22Rv1 (cell line): Measurements from ENCODE around the gene ATP10B.

Source experiments
- H3K27ac ChIP-seq: fragments of 450-650 bp; 2 replicates; pipeline ENCODE4 v1.5.1; 2017
- ZFX ChIP-seq: fragments of 450-650 bp; IDR thresholded peaks from 2 replicates; pipeline ENCODE4 v1.6.1; 2017; ENCODE audit warnings: antibody characterized with exemption, borderline replicate concordance
- TF ChIP-seq, protein P1 (sequence below): fragments of 450-650 bp; IDR thresholded peaks from 2 replicates; pipeline ENCODE4 v1.5.1; 2017; ENCODE audit warnings: mild to moderate bottlenecking

ATP10B gene

DNA sequence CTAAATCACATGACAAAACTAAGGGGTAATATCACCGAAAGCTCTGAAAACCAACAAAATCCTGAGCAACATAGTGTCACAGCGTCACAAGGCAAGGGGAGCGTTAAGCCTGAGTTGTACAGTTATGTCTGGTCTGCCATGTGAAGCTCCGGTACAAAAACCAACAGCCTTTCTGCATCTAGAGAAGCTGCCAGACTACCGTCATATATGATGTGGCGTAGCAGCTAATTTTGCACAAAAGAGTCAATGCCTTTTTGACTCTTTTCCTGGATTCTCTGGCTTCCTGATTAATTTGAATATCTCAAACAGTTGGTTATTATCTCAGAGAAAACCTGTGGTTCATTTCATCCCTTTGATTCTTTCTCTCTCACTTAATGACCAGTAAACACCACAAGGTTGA is 16.0 kb upstream of the ATP10B start:
- no peak overlapping the region for H3K27ac ChIP-seq
- TF ChIP-seq ZFX: no peak
- TF ChIP-seq, protein P1, sequence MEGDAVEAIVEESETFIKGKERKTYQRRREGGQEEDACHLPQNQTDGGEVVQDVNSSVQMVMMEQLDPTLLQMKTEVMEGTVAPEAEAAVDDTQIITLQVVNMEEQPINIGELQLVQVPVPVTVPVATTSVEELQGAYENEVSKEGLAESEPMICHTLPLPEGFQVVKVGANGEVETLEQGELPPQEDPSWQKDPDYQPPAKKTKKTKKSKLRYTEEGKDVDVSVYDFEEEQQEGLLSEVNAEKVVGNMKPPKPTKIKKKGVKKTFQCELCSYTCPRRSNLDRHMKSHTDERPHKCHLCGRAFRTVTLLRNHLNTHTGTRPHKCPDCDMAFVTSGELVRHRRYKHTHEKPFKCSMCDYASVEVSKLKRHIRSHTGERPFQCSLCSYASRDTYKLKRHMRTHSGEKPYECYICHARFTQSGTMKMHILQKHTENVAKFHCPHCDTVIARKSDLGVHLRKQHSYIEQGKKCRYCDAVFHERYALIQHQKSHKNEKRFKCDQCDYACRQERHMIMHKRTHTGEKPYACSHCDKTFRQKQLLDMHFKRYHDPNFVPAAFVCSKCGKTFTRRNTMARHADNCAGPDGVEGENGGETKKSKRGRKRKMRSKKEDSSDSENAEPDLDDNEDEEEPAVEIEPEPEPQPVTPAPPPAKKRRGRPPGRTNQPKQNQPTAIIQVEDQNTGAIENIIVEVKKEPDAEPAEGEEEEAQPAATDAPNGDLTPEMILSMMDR: no peak

DNA sequence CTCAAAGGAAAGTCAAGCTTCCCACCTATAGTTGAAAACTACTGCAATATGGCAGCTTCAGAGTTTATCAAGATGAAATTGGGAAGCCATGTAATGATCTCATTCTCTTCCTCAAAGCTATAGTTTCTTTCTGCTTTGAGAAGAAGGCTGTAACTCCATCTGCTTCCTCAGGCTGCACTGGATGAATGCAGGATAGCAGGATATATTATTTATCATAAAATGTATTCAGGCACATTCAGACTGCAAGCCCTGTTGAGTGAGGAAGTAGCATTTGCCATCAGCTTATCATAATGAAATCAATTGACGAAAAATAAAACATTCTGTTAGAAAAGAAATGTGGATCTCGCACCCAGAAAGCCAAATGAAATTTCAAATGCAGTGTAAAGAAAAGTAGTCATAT is 560 bp downstream of the ATP10B start:
- no peak for TF ChIP-seq ZFX
- TF ChIP-seq, protein P1: no peak
- no peak overlapping the region for H3K27ac ChIP-seq

DNA sequence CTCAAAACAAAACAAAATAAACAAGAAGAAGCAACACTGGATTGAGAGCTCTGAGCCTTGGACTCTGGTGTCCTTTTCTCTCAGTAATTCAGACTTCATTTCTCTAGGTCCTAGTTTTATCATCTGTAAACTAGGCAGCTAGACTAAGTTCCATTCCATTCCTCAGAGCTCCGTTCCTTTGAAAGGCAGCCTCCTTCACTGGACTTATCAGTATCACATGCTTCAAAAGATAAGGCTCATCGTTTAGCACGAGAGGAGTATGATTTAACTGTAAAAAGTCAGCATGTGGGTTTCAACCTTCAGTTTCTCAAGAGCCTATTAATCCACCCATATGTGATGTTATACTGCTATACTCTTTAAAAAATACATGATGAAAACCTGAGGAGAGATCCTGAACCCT is 1.6 kb downstream of the ATP10B start:
- H3K27ac ChIP-seq: no peak overlapping the region
- TF ChIP-seq ZFX: no peak
- TF ChIP-seq, protein P1: no peak

DNA sequence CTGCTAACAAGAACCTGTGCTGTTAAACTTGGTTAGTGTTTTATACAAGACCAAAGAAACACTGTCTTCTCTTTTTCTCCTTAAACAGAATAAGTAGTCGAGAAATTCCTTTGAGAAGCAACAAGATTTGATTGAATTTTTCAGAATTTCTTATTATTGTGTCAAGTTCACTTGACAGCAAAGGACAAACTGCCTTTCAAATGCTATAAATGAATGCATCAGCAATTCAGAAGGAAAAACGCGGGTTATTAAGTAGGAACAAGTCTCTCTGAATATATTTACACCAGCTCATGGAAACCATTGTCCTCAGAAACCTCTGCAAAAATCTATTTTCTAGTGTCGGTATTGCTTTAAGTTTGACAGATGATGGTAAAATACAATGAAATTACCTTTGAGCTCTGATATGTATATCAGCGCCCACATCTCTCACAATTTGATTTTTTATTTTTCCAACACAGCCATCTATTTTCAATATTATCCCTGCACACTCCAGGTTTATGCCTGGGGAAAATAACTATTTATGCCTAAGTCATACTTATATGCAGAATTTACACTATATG is 4.4 kb downstream of the ATP10B start:
- H3K27ac ChIP-seq: no peak overlapping the region
- no peak for TF ChIP-seq ZFX
- TF ChIP-seq, protein P1: no peak

DNA sequence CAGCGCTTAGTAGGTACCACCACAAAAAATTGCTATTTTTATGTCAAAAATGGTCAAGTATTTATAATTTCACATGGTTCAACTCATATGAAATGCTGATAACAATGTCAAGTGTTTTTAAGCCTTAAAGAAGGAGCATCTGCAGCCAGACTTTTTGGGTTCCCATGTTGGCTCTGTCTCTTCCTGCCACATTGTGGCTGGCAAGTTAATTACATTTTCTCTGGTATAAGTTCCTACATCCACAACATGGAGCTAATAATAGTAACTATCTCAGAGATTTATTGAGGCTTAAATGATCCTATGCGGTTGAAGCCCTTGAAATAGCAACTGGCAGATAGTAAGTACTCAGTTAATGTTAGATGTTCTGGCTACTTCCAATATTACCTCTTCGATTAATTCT is 5.4 kb downstream of the ATP10B start:
- H3K27ac ChIP-seq: no peak overlapping the region
- TF ChIP-seq, protein P1: no peak

DNA sequence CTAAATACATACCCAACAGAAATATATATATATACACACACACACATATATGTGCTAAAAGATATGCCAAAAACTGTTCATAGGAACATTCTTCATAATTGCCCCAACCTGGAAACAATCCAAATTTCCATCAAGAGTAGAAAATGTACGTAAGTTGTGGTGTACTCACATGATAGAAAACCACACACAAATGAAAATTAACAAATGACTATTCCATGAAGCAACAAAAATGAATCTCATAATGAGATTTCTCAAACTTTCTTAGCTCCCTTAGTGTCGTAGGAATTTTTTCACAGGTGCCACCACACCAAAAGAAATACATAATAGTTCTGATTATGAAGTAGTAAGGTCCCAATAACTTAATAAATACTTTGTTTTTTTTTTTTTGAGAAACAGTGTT is 7.8 kb downstream of the ATP10B start:
- no peak overlapping the region for H3K27ac ChIP-seq
- TF ChIP-seq, protein P1: no peak
- TF ChIP-seq ZFX: no peak

DNA sequence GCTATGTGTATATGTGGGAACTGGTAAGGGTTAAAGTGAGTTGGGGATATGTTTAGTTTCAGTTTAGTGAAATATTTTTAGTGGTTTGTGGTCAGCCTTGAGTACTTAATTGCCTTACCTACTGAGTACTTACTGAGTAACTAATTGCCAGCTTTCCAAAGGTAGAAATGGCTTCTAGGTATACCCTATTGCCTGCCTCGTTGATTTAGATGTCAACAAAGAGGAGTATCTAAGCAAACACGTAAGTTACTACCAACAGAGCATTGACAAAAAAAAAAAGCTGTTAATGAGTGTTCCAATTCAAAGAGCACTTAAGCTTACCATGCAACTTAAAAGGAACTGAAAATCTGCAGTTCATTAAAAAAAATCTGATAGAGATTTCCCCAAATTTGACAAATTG is 8.8 kb downstream of the ATP10B start:
- no peak overlapping the region for H3K27ac ChIP-seq
- TF ChIP-seq, protein P1: no peak
- no peak for TF ChIP-seq ZFX
